Measurements from ENCODE around the gene WFDC2.

WFDC2 gene

GRCh38 chr20:45462711-45463509, 6.6 kb upstream of the WFDC2 start:
- no peak overlapping the region for H3K4me3 ChIP-seq (ENCODE audit: low read length)
- TF ChIP-seq, protein P1, sequence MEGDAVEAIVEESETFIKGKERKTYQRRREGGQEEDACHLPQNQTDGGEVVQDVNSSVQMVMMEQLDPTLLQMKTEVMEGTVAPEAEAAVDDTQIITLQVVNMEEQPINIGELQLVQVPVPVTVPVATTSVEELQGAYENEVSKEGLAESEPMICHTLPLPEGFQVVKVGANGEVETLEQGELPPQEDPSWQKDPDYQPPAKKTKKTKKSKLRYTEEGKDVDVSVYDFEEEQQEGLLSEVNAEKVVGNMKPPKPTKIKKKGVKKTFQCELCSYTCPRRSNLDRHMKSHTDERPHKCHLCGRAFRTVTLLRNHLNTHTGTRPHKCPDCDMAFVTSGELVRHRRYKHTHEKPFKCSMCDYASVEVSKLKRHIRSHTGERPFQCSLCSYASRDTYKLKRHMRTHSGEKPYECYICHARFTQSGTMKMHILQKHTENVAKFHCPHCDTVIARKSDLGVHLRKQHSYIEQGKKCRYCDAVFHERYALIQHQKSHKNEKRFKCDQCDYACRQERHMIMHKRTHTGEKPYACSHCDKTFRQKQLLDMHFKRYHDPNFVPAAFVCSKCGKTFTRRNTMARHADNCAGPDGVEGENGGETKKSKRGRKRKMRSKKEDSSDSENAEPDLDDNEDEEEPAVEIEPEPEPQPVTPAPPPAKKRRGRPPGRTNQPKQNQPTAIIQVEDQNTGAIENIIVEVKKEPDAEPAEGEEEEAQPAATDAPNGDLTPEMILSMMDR (conservative IDR thresholded peaks at IDR 0.05; ENCODE audit: low read depth, low read length) = no peak
- no peak for DNase-seq (ENCODE audit: low read depth)

GRCh38 chr20:45463709-45464108, 5.8 kb upstream of the WFDC2 start:
- no peak for DNase-seq (ENCODE audit: low read depth)
- TF ChIP-seq, protein P1 (conservative IDR thresholded peaks at IDR 0.05; ENCODE audit: low read depth, low read length) = no peak
- H3K4me3 ChIP-seq (ENCODE audit: low read length) = no peak overlapping the region

DNA sequence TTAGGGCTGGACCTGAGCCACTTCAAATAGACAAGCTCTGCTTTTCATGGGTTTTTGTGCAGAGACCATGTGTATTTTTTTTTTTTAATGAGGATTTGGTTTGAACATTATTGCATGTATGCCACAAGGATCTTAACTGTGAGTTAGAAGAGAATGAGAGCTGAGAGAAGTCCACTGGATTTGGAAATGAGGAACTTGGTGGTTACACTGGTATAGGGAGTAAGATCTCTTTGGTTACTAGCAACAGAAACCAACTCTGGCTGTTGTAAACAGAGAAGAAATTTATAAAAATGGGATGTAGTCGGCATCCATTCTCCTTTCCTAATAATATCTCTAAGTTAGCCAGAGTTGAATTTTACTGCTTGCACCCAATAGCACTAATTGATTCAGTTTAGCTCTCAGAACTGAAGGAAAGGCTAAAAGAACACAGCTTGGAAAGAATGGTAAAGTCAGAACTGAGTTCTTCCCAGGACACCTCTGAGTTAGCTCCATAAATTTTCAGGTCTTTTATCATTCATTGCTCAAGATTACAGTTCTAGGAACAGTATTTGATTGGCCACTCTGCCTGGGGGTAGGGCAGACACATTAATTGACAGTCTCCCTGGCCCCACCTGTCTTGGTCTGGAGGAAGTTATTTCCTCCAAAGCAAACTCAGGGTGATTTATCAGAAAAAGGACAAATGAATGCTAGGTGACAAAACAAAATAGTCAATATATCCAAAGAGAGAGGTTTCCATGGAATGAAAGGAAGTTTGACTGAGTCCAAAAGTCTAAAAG, 3.9 kb upstream of the WFDC2 start:
- TF ChIP-seq, protein P1 (conservative IDR thresholded peaks at IDR 0.05; ENCODE audit: low read depth, low read length) = no peak
- DNase-seq (ENCODE audit: low read depth) = no peak
- H3K4me3 ChIP-seq (ENCODE audit: low read length) = no peak overlapping the region

DNA sequence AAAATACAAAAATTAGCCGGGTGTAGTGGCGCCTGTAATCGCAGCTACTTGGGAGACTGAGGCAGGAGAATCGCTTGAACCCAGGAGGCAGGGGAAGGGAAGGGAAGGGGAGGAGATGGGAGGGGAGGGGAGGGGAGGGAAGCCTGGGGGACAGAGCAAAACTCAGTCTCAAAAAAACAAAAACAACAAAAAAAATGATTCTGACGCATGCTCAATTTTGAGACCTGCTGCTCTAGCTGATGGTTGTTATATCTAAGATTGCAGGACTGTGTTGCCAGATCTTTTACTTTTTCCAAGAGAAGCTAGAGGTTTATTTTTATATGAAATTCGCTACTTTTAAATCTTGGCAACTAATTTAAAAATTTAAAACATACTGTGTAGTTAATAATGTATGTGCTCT, 2.4 kb upstream of the WFDC2 start:
- H3K4me3 ChIP-seq (ENCODE audit: low read length) = no peak overlapping the region
- TF ChIP-seq, protein P1 (conservative IDR thresholded peaks at IDR 0.05; ENCODE audit: low read depth, low read length) = no peak
- DNase-seq (ENCODE audit: low read depth) = no peak

- TF ChIP-seq, protein P1 (conservative IDR thresholded peaks at IDR 0.05; ENCODE audit: low read depth, low read length) = no peak
- no peak for DNase-seq (ENCODE audit: low read depth)
- H3K4me3 ChIP-seq (ENCODE audit: low read length) = no peak overlapping the region
These were observed 1.7 kb upstream of the WFDC2 start for GRCh38 chr20:45467861-45468260.

DNA sequence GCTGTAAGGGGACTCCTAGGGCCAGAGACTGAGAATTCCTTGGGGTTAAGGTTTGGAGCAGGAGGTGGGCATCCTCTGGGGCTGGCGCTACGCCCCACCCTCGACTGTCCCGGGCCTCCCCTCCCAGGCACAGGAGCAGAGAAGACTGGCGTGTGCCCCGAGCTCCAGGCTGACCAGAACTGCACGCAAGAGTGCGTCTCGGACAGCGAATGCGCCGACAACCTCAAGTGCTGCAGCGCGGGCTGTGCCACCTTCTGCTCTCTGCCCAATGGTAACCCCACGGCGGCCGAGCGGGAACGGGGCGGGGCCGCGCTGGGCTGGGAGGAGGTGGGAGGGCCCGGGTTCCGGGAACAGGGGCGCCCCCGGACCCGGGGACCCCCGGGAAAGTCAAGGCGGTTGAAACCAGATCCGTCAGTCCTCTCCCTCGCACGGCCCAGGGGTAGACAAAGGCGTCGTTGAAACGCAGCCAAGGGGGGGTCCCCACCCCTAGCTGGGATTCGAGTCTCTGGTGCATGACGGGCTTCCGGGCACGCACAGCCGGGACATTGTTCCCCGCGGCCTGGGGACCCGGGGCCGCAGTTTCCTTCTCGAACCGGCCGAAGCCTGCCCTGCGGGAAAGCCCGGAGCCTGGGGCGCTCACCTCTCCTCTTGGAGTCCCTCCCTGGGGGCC, 844 bp downstream of the WFDC2 start:
- peak overlapping the region; percentile 36 for H3K4me3 ChIP-seq (ENCODE audit: low read length)
- DNase-seq (ENCODE audit: low read depth) = no peak
- TF ChIP-seq, protein P1 (conservative IDR thresholded peaks at IDR 0.05; ENCODE audit: low read depth, low read length) = no peak
